GM21619 (cell line): ENCODE results near the gene NTRK3.

Experiments used
- ATAC-seq: cut with Tn5 transposase; IDR thresholded peaks from one replicate; pipeline ENCODE4 v1.9.1; 2021; ENCODE audit not compliant: unreplicated experiment

The NTRK3 gene

GRCh38 chr15:88256279-88257230 is at the start of gene NTRK3:
Gene NTRK3 (minus strand): TSS chr15:88256739. CDS start chr15:88256153, 586 bp downstream.
- no peak for ATAC-seq

- ATAC-seq, result no peak
These were observed 46.9 kb upstream of the NTRK3 start for GRCh38 chr15:88303395-88303794.

GRCh38 chr15:88302373-88302772 is 45.8 kb upstream of the NTRK3 start:
- ATAC-seq, result no peak

- ATAC-seq, result no peak
These were observed 44.8 kb upstream of the NTRK3 start for GRCh38 chr15:88301311-88301710.

GRCh38 chr15:88300861-88301260 is 44.3 kb upstream of the NTRK3 start:
- ATAC-seq, result no peak

GRCh38 chr15:88300089-88300488 is 43.5 kb upstream of the NTRK3 start:
- ATAC-seq, result no peak

- ATAC-seq, result no peak
These were observed 43.0 kb upstream of the NTRK3 start for GRCh38 chr15:88299497-88299896.

GRCh38 chr15:88288661-88289060 is 32.1 kb upstream of the NTRK3 start:
- no peak for ATAC-seq

GRCh38 chr15:88288206-88288605 is 31.7 kb upstream of the NTRK3 start:
- ATAC-seq, result no peak

GRCh38 chr15:88284318-88284998 is 27.9 kb upstream of the NTRK3 start:
- ATAC-seq, result no peak

- no peak for ATAC-seq
These were observed 26.1 kb upstream of the NTRK3 start for GRCh38 chr15:88282614-88283013.

GRCh38 chr15:88276821-88277410 is 20.4 kb upstream of the NTRK3 start:
- ATAC-seq, result no peak

- no peak for ATAC-seq
These were observed 19.3 kb upstream of the NTRK3 start for GRCh38 chr15:88275804-88276203.

GRCh38 chr15:88274553-88275460 is 18.3 kb upstream of the NTRK3 start:
- ATAC-seq, result peak; percentile 73

- no peak for ATAC-seq
These were observed 15.9 kb upstream of the NTRK3 start for GRCh38 chr15:88272421-88272820.

GRCh38 chr15:88269356-88270062 is 13.0 kb upstream of the NTRK3 start:
- no peak for ATAC-seq

GRCh38 chr15:88267720-88268119 is 11.2 kb upstream of the NTRK3 start:
- no peak for ATAC-seq

- no peak for ATAC-seq
These were observed 9.6 kb upstream of the NTRK3 start for GRCh38 chr15:88266170-88266569.

- no peak for ATAC-seq
These were observed 8.1 kb upstream of the NTRK3 start for GRCh38 chr15:88264622-88265021.

GRCh38 chr15:88262064-88262463 is 5.5 kb upstream of the NTRK3 start:
- ATAC-seq, result no peak
